ENCODE measurements around the gene CPE. TPM values are rescaled to one million over a fixed set of nuclear protein-coding genes. Genes with fewer than 3 reads are reported as not detected.

The CPE gene
- total RNA-seq, 1 experiment from 2014 or later, result 0.92 TPM

DNA sequence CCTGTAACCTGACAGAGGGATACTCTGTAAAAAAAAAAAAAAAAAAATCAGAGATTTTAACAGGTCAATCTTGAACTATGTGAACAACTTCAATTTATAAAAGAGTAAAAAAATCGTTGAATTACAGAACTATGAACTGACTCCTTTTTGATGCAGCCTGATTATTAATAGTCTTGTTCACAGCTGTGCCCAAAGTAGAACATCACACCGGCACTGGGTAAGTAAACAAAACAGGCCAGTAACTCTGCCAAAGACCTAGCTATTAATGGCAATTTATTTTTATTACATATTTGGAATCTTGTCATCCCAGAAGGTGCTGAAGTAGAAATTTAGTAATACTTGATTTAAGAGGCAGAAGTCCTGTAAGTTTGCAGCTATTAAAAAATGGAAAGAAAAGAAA lies 31.4 kb downstream of the CPE start:
- DNase-seq (ENCODE audit: low read depth, low spot score) (no peak), ATAC-seq (no peak)
- POLR2A ChIA-PET, result no interaction called here
- Histone ChIP-seq H3K9me3 (ENCODE audit: control insufficient read depth, insufficient read depth, low read depth, low read length) (no peaks in the 10 kb centered on the region), H3K4me1 (ENCODE audit: control insufficient read depth, insufficient read depth, low read length) (no peaks in the 10 kb centered on the region), H3K36me3 (ENCODE audit: control insufficient read depth, insufficient read depth, low read length) (no peaks in the 10 kb centered on the region), H3K27me3 (ENCODE audit: control insufficient read depth, insufficient read depth, low read length) (no peaks in the 10 kb centered on the region), H3K27ac (ENCODE audit: low read length) (no peak overlapping the region), H3K4me3 (ENCODE audit: low read depth in 2 of 2, low read length in 2 of 2) (no peak overlapping the region)
- intact Hi-C loops (cut with micrococcal nuclease; ENCODE audit: unreplicated experiment) (no loop called here), in situ Hi-C loops (cut with HindIII; ENCODE audit: low pct_unique_long_range_greater_than_20kb, low sequenced_read_pairs) (no loop called here)
- TF ChIP-seq SIN3A (IDR thresholded peaks at IDR 0.05; ENCODE audit: borderline replicate concordance, insufficient read depth, low read depth, low read length) (no peak), TCF7L2 (IDR thresholded peaks at IDR 0.05; ENCODE audit: low read depth, low read length) (no peak), POLR2AphosphoS5 (IDR thresholded peaks at IDR 0.05; ENCODE audit: low read depth, low read length) (no peak)
- TF ChIP-seq, protein P1, sequence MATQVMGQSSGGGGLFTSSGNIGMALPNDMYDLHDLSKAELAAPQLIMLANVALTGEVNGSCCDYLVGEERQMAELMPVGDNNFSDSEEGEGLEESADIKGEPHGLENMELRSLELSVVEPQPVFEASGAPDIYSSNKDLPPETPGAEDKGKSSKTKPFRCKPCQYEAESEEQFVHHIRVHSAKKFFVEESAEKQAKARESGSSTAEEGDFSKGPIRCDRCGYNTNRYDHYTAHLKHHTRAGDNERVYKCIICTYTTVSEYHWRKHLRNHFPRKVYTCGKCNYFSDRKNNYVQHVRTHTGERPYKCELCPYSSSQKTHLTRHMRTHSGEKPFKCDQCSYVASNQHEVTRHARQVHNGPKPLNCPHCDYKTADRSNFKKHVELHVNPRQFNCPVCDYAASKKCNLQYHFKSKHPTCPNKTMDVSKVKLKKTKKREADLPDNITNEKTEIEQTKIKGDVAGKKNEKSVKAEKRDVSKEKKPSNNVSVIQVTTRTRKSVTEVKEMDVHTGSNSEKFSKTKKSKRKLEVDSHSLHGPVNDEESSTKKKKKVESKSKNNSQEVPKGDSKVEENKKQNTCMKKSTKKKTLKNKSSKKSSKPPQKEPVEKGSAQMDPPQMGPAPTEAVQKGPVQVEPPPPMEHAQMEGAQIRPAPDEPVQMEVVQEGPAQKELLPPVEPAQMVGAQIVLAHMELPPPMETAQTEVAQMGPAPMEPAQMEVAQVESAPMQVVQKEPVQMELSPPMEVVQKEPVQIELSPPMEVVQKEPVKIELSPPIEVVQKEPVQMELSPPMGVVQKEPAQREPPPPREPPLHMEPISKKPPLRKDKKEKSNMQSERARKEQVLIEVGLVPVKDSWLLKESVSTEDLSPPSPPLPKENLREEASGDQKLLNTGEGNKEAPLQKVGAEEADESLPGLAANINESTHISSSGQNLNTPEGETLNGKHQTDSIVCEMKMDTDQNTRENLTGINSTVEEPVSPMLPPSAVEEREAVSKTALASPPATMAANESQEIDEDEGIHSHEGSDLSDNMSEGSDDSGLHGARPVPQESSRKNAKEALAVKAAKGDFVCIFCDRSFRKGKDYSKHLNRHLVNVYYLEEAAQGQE (IDR thresholded peaks at IDR 0.05; ENCODE audit: insufficient read depth in 1 of 2, low read depth in 2 of 2, low read length in 1 of 2), result no peak
- TF ChIP-seq, protein P2, sequence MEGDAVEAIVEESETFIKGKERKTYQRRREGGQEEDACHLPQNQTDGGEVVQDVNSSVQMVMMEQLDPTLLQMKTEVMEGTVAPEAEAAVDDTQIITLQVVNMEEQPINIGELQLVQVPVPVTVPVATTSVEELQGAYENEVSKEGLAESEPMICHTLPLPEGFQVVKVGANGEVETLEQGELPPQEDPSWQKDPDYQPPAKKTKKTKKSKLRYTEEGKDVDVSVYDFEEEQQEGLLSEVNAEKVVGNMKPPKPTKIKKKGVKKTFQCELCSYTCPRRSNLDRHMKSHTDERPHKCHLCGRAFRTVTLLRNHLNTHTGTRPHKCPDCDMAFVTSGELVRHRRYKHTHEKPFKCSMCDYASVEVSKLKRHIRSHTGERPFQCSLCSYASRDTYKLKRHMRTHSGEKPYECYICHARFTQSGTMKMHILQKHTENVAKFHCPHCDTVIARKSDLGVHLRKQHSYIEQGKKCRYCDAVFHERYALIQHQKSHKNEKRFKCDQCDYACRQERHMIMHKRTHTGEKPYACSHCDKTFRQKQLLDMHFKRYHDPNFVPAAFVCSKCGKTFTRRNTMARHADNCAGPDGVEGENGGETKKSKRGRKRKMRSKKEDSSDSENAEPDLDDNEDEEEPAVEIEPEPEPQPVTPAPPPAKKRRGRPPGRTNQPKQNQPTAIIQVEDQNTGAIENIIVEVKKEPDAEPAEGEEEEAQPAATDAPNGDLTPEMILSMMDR (IDR thresholded peaks at IDR 0.05), result no peak
- no TSS peak for BruUV-seq (replicated peaks)
- CTCF ChIA-PET, result no interaction called here

DNA sequence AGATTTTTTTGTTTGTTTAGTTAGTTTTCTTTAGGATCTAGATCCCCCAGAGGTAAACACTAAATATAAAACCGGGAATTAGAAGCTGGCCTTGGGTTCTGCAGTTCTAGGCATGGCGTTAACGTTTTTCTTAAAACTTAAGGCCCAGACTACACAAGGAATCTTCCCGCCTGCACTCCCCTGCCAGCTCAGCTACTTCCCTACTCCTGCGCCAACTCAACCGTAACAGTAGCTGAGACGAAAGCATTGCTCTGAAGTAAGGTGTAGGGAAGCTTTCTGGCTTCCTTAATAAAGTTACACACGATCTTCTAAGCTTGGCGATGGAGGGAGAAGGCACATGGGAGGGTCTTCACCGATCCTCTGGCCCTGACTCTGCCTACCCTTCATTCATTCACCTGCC lies 37.1 kb downstream of the CPE start:
- CTCF ChIA-PET, result no interaction called here
- H3K27ac ChIP-seq (ENCODE audit: low read length), result no peak overlapping the region
- no peaks in the 10 kb centered on the region for H3K4me1 ChIP-seq (ENCODE audit: control insufficient read depth, insufficient read depth, low read length)
- no peak overlapping the region for H3K4me3 ChIP-seq (ENCODE audit: low read depth in 2 of 2, low read length in 2 of 2)
- no peak for ATAC-seq
- no peak for DNase-seq (ENCODE audit: low read depth, low spot score)
- H3K36me3 ChIP-seq (ENCODE audit: control insufficient read depth, insufficient read depth, low read length), result no peaks in the 10 kb centered on the region
- BruUV-seq (replicated peaks), result no TSS peak
- in situ Hi-C loops (cut with HindIII; ENCODE audit: low pct_unique_long_range_greater_than_20kb, low sequenced_read_pairs), result no loop called here
- POLR2A ChIA-PET, result no interaction called here
- TF ChIP-seq, protein P1 (IDR thresholded peaks at IDR 0.05; ENCODE audit: insufficient read depth in 1 of 2, low read depth in 2 of 2, low read length in 1 of 2), result no peak
- TF ChIP-seq POLR2AphosphoS5 (IDR thresholded peaks at IDR 0.05; ENCODE audit: low read depth, low read length) (no peak), SIN3A (IDR thresholded peaks at IDR 0.05; ENCODE audit: borderline replicate concordance, insufficient read depth, low read depth, low read length) (no peak), TCF7L2 (IDR thresholded peaks at IDR 0.05; ENCODE audit: low read depth, low read length) (no peak)
- TF ChIP-seq, protein P2 (IDR thresholded peaks at IDR 0.05), result no peak
- no peaks in the 10 kb centered on the region for H3K27me3 ChIP-seq (ENCODE audit: control insufficient read depth, insufficient read depth, low read length)
- intact Hi-C loops (cut with micrococcal nuclease; ENCODE audit: unreplicated experiment), result no loop called here
- H3K9me3 ChIP-seq (ENCODE audit: control insufficient read depth, insufficient read depth, low read depth, low read length), result no peaks in the 10 kb centered on the region

Measured in Panc1 (cell line).